ENCODE data around the gene PRR12. TPM values are rescaled to one million over a fixed set of nuclear protein-coding genes. Genes with fewer than 3 reads are reported as not detected.

The PRR12 gene
- polyA plus RNA-seq, 3 donors, result 0.04 to 3.3 (median 0.11) TPM

GRCh38 chr19:49655570-49656455, 64.8 kb downstream of the PRR12 start:
- H3K27ac ChIP-seq (ENCODE audit: low read depth in 1 of 2, low read length in 2 of 2), result no peak overlapping the region
- H3K27me3 ChIP-seq (ENCODE audit: control insufficient read depth in 2 of 2, insufficient read depth in 2 of 2, low read length in 2 of 2), result no peaks in the 10 kb centered on the region
- DNase-seq, result no peak
- H3K36me3 Mint-ChIP-seq, result peaks cover 65 to 88% of the 10 kb centered on the region in 2 donors
- no peak overlapping the region for H3K4me2 ChIP-seq (replicated peaks; ENCODE audit: extremely low read depth, low read length, poor library complexity, severe bottlenecking)
- no peak overlapping the region for H3K27ac Mint-ChIP-seq
- H4K20me1 ChIP-seq (ENCODE audit: insufficient read depth, low read length), result peaks cover 36% of the 10 kb centered on the region
- H2AFZ ChIP-seq (ENCODE audit: insufficient read depth, low read depth, low read length, poor library complexity, severe bottlenecking), result no peak overlapping the region
- no peaks in the 10 kb centered on the region for H3K4me1 Mint-ChIP-seq
- no peak overlapping the region for H3K4me3 ChIP-seq (replicated peaks in 1 of 3; ENCODE audit: low read depth in 2 of 3, low read length in 3 of 3)
- 92% methylated on average over 21 of the region's 23 CpGs for WGBS (ENCODE audit: insufficient coverage)
- no peak for TF ChIP-seq CTCF (IDR thresholded peaks at IDR 0.05)
- no peaks in the 10 kb centered on the region for H3K79me2 ChIP-seq (ENCODE audit: insufficient read depth, low read length)
- H3K27me3 Mint-ChIP-seq (ENCODE audit: low read depth in 3 of 3), result peaks cover 0 to 3% (median 0%) of the 10 kb centered on the region in 3 donors
- H3K36me3 ChIP-seq (replicated peaks in 1 of 2; ENCODE audit: control insufficient read depth in 1 of 2, insufficient read depth in 2 of 2, low read length in 2 of 2), result peaks cover 81 to 92% of the 10 kb centered on the region in 2 donors
- no peak overlapping the region for H3K9ac ChIP-seq (ENCODE audit: insufficient read depth, low read length, poor library complexity, severe bottlenecking)
- no peaks in the 10 kb centered on the region for H3K4me1 ChIP-seq (ENCODE audit: control insufficient read depth in 1 of 2, insufficient read depth in 2 of 2, low read length in 2 of 2)
- no peak overlapping the region for H3K4me3 Mint-ChIP-seq
- no peaks in the 10 kb centered on the region for H3K9me3 ChIP-seq (replicated peaks in 1 of 2; ENCODE audit: control insufficient read depth in 1 of 2, insufficient read depth in 1 of 2, low read length in 2 of 2)
- intact Hi-C loops (cut with micrococcal nuclease), result no loop called here
- H3K9me3 Mint-ChIP-seq, result peaks cover 0 to 4% (median 0%) of the 10 kb centered on the region in 7 donors

- Histone ChIP-seq H2AFZ (ENCODE audit: insufficient read depth, low read depth, low read length, poor library complexity, severe bottlenecking) (no peak overlapping the region), H3K27me3 (ENCODE audit: control insufficient read depth in 2 of 2, insufficient read depth in 2 of 2, low read length in 2 of 2) (no peaks in the 10 kb centered on the region), H3K27ac (ENCODE audit: low read depth in 1 of 2, low read length in 2 of 2) (no peak overlapping the region), H3K36me3 (replicated peaks in 1 of 2; ENCODE audit: control insufficient read depth in 1 of 2, insufficient read depth in 2 of 2, low read length in 2 of 2) (peaks cover 81 to 94% of the 10 kb centered on the region in 2 donors), H3K9me3 (replicated peaks in 1 of 2; ENCODE audit: control insufficient read depth in 1 of 2, insufficient read depth in 1 of 2, low read length in 2 of 2) (no peaks in the 10 kb centered on the region), H3K4me1 (ENCODE audit: control insufficient read depth in 1 of 2, insufficient read depth in 2 of 2, low read length in 2 of 2) (no peaks in the 10 kb centered on the region), H3K4me2 (replicated peaks; ENCODE audit: extremely low read depth, low read length, poor library complexity, severe bottlenecking) (no peak overlapping the region), H3K4me3 (replicated peaks in 1 of 3; ENCODE audit: low read depth in 2 of 3, low read length in 3 of 3) (no peak overlapping the region), H4K20me1 (ENCODE audit: insufficient read depth, low read length) (peaks cover 42% of the 10 kb centered on the region), H3K79me2 (ENCODE audit: insufficient read depth, low read length) (no peaks in the 10 kb centered on the region), H3K9ac (ENCODE audit: insufficient read depth, low read length, poor library complexity, severe bottlenecking) (no peak overlapping the region)
- H3K4me3 Mint-ChIP-seq, result no peak overlapping the region
- no peaks in the 10 kb centered on the region for H3K4me1 Mint-ChIP-seq
- peaks cover 68 to 90% of the 10 kb centered on the region in 2 donors for H3K36me3 Mint-ChIP-seq
- peaks cover 0 to 3% (median 0%) of the 10 kb centered on the region in 3 donors for H3K27me3 Mint-ChIP-seq (ENCODE audit: low read depth in 3 of 3)
- 94% methylated on average over 17 of the region's 17 CpGs for WGBS (ENCODE audit: insufficient coverage)
- H3K27ac Mint-ChIP-seq, result peak overlapping the region in 2 of 7 donors; percentile 52 to 64
- no peak for DNase-seq
- H3K9me3 Mint-ChIP-seq, result peaks cover 0 to 4% (median 0%) of the 10 kb centered on the region in 7 donors
- no peak for TF ChIP-seq CTCF (IDR thresholded peaks at IDR 0.05)
- intact Hi-C loops (cut with micrococcal nuclease), result no loop called here
These were observed 65.6 kb downstream of the PRR12 start for GRCh38 chr19:49656456-49657109.
